ENCODE data around the gene ADRM1.

ADRM1 gene

GRCh38 chr20:62289898-62290297 lies 12.9 kb upstream of the ADRM1 start:
- no peaks in the 10 kb centered on the region for H3K27me3 ChIP-seq (ENCODE audit: control insufficient read depth, insufficient read depth, low read length)
- H3K9ac ChIP-seq (ENCODE audit: low read length) = no peak overlapping the region
- no peak overlapping the region for H3K27ac ChIP-seq (ENCODE audit: low read length)
- H3K4me3 ChIP-seq (ENCODE audit: low read length) = no peak overlapping the region
- H3K36me3 ChIP-seq (ENCODE audit: control insufficient read depth, low read depth, low read length) = peaks cover 29% of the 10 kb centered on the region
- H3K4me1 ChIP-seq (ENCODE audit: control insufficient read depth, low read depth, low read length) = no peaks in the 10 kb centered on the region
- no peaks in the 10 kb centered on the region for H3K9me3 ChIP-seq (ENCODE audit: control insufficient read depth, low read depth, low read length)

- Histone ChIP-seq H3K36me3 (ENCODE audit: control insufficient read depth, low read depth, low read length) (peaks cover 23% of the 10 kb centered on the region), H3K9me3 (ENCODE audit: control insufficient read depth, low read depth, low read length) (no peaks in the 10 kb centered on the region), H3K9ac (ENCODE audit: low read length) (no peak overlapping the region)
Measured at GRCh38 chr20:62291251-62292066, 11.3 kb upstream of the ADRM1 start.

GRCh38 chr20:62292108-62292507 lies 10.7 kb upstream of the ADRM1 start:
- H3K27ac ChIP-seq (ENCODE audit: low read length) = no peak overlapping the region
- peaks cover 18% of the 10 kb centered on the region for H3K36me3 ChIP-seq (ENCODE audit: control insufficient read depth, low read depth, low read length)
- no peak overlapping the region for H3K9ac ChIP-seq (ENCODE audit: low read length)

More at GRCh38 chr20:62291251-62292066, 11.3 kb upstream of the ADRM1 start:
- H3K4me3 ChIP-seq (ENCODE audit: low read length) = no peak overlapping the region
- no peaks in the 10 kb centered on the region for H3K4me1 ChIP-seq (ENCODE audit: control insufficient read depth, low read depth, low read length)
- no peak overlapping the region for H3K27ac ChIP-seq (ENCODE audit: low read length)
- no peaks in the 10 kb centered on the region for H3K27me3 ChIP-seq (ENCODE audit: control insufficient read depth, insufficient read depth, low read length)

GRCh38 chr20:62293111-62293784 lies 9.5 kb upstream of the ADRM1 start:
- Histone ChIP-seq H3K36me3 (ENCODE audit: control insufficient read depth, low read depth, low read length) (peaks cover 18% of the 10 kb centered on the region), H3K27me3 (ENCODE audit: control insufficient read depth, insufficient read depth, low read length) (no peaks in the 10 kb centered on the region), H3K9ac (ENCODE audit: low read length) (no peak overlapping the region), H3K4me1 (ENCODE audit: control insufficient read depth, low read depth, low read length) (no peaks in the 10 kb centered on the region), H3K4me3 (ENCODE audit: low read length) (no peak overlapping the region), H3K27ac (ENCODE audit: low read length) (no peak overlapping the region), H3K9me3 (ENCODE audit: control insufficient read depth, low read depth, low read length) (no peaks in the 10 kb centered on the region)

More at GRCh38 chr20:62292108-62292507, 10.7 kb upstream of the ADRM1 start:
- H3K4me3 ChIP-seq (ENCODE audit: low read length) = no peak overlapping the region
- H3K27me3 ChIP-seq (ENCODE audit: control insufficient read depth, insufficient read depth, low read length) = no peaks in the 10 kb centered on the region
- H3K9me3 ChIP-seq (ENCODE audit: control insufficient read depth, low read depth, low read length) = no peaks in the 10 kb centered on the region
- no peaks in the 10 kb centered on the region for H3K4me1 ChIP-seq (ENCODE audit: control insufficient read depth, low read depth, low read length)

- no peak overlapping the region for H3K27ac ChIP-seq (ENCODE audit: low read length)
- peaks cover 18% of the 10 kb centered on the region for H3K36me3 ChIP-seq (ENCODE audit: control insufficient read depth, low read depth, low read length)
- H3K9me3 ChIP-seq (ENCODE audit: control insufficient read depth, low read depth, low read length) = no peaks in the 10 kb centered on the region
- no peak overlapping the region for H3K9ac ChIP-seq (ENCODE audit: low read length)
- no peaks in the 10 kb centered on the region for H3K4me1 ChIP-seq (ENCODE audit: control insufficient read depth, low read depth, low read length)
- no peaks in the 10 kb centered on the region for H3K27me3 ChIP-seq (ENCODE audit: control insufficient read depth, insufficient read depth, low read length)
- H3K4me3 ChIP-seq (ENCODE audit: low read length) = no peak overlapping the region
Measured at GRCh38 chr20:62293946-62294345, 8.9 kb upstream of the ADRM1 start.

- Histone ChIP-seq H3K9ac (ENCODE audit: low read length) (no peak overlapping the region), H3K27me3 (ENCODE audit: control insufficient read depth, insufficient read depth, low read length) (no peaks in the 10 kb centered on the region), H3K9me3 (ENCODE audit: control insufficient read depth, low read depth, low read length) (no peaks in the 10 kb centered on the region), H3K4me3 (ENCODE audit: low read length) (no peak overlapping the region), H3K27ac (ENCODE audit: low read length) (no peak overlapping the region), H3K36me3 (ENCODE audit: control insufficient read depth, low read depth, low read length) (peaks cover 18% of the 10 kb centered on the region), H3K4me1 (ENCODE audit: control insufficient read depth, low read depth, low read length) (no peaks in the 10 kb centered on the region)
Measured at GRCh38 chr20:62294516-62294915, 8.3 kb upstream of the ADRM1 start.

- H3K36me3 ChIP-seq (ENCODE audit: control insufficient read depth, low read depth, low read length) = peaks cover 17% of the 10 kb centered on the region
- H3K27me3 ChIP-seq (ENCODE audit: control insufficient read depth, insufficient read depth, low read length) = no peaks in the 10 kb centered on the region
- H3K27ac ChIP-seq (ENCODE audit: low read length) = no peak overlapping the region
- no peak overlapping the region for H3K4me3 ChIP-seq (ENCODE audit: low read length)
- H3K9ac ChIP-seq (ENCODE audit: low read length) = no peak overlapping the region
- H3K4me1 ChIP-seq (ENCODE audit: control insufficient read depth, low read depth, low read length) = no peaks in the 10 kb centered on the region
- H3K9me3 ChIP-seq (ENCODE audit: control insufficient read depth, low read depth, low read length) = no peaks in the 10 kb centered on the region
Measured at GRCh38 chr20:62296724-62297448, 5.9 kb upstream of the ADRM1 start.

GRCh38 chr20:62297449-62298227 lies 5.2 kb upstream of the ADRM1 start:
- no peak overlapping the region for H3K9ac ChIP-seq (ENCODE audit: low read length)
- no peaks in the 10 kb centered on the region for H3K9me3 ChIP-seq (ENCODE audit: control insufficient read depth, low read depth, low read length)
- peaks cover 13% of the 10 kb centered on the region for H3K36me3 ChIP-seq (ENCODE audit: control insufficient read depth, low read depth, low read length)
- no peaks in the 10 kb centered on the region for H3K27me3 ChIP-seq (ENCODE audit: control insufficient read depth, insufficient read depth, low read length)
- no peak overlapping the region for H3K27ac ChIP-seq (ENCODE audit: low read length)
- H3K4me1 ChIP-seq (ENCODE audit: control insufficient read depth, low read depth, low read length) = no peaks in the 10 kb centered on the region
- H3K4me3 ChIP-seq (ENCODE audit: low read length) = no peak overlapping the region

- no peak overlapping the region for H3K9ac ChIP-seq (ENCODE audit: low read length)
- no peaks in the 10 kb centered on the region for H3K27me3 ChIP-seq (ENCODE audit: control insufficient read depth, insufficient read depth, low read length)
- H3K4me3 ChIP-seq (ENCODE audit: low read length) = no peak overlapping the region
- no peaks in the 10 kb centered on the region for H3K9me3 ChIP-seq (ENCODE audit: control insufficient read depth, low read depth, low read length)
- no peaks in the 10 kb centered on the region for H3K4me1 ChIP-seq (ENCODE audit: control insufficient read depth, low read depth, low read length)
- H3K36me3 ChIP-seq (ENCODE audit: control insufficient read depth, low read depth, low read length) = peaks cover 8% of the 10 kb centered on the region
- H3K27ac ChIP-seq (ENCODE audit: low read length) = no peak overlapping the region
Measured at GRCh38 chr20:62298577-62299249, 4.1 kb upstream of the ADRM1 start.

- peaks cover 11% of the 10 kb centered on the region for H3K36me3 ChIP-seq (ENCODE audit: control insufficient read depth, low read depth, low read length)
- H3K27ac ChIP-seq (ENCODE audit: low read length) = no peak overlapping the region
- H3K27me3 ChIP-seq (ENCODE audit: control insufficient read depth, insufficient read depth, low read length) = no peaks in the 10 kb centered on the region
- no peak overlapping the region for H3K4me3 ChIP-seq (ENCODE audit: low read length)
- no peak overlapping the region for H3K9ac ChIP-seq (ENCODE audit: low read length)
- H3K9me3 ChIP-seq (ENCODE audit: control insufficient read depth, low read depth, low read length) = no peaks in the 10 kb centered on the region
- no peaks in the 10 kb centered on the region for H3K4me1 ChIP-seq (ENCODE audit: control insufficient read depth, low read depth, low read length)
Measured at GRCh38 chr20:62299666-62300236, 3.0 kb upstream of the ADRM1 start.
